ENCODE results near the gene IKZF3. TPM values are rescaled to one million over a fixed set of nuclear protein-coding genes. Genes with fewer than 3 reads are reported as not detected.

Gene IKZF3
- total RNA-seq, 1 donor from 2014 or later = 8.2 TPM

GRCh38 chr17:39838057-39838456, 26.1 kb downstream of the IKZF3 start:
- no peak for ATAC-seq
- intact Hi-C loops (cut with DNase I) = no loop called here

DNA sequence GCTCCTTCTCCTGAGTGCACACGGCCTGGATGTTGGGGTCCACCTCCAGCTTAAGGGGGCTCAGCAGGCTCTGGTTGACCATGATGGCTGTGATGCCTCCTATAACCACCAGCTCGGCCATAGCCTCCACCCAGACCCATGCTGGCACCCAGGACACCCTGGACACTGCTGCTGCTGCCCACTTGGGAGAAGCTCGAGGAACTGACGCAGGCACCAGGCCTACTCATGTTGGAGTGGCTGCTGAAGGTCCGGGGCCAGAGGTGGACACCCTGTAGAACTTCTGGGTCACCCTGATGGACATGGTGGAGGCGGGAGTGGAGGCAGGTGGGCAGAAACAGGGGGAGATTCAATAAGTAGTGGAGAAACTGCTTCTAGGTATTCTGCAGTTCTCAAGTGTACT, 28.0 kb downstream of the IKZF3 start:
- no peaks in the 10 kb centered on the region for H3K4me1 ChIP-seq
- no peak overlapping the region for H3K27ac ChIP-seq
- intact Hi-C loops (cut with DNase I) = no loop called here
- no peaks in the 10 kb centered on the region for H3K27me3 ChIP-seq
- H3K36me3 ChIP-seq = no peaks in the 10 kb centered on the region
- DNase-seq (no peak), ATAC-seq (no peak)
- H3K4me3 ChIP-seq = no peak overlapping the region
- TF ChIP-seq CTCF (IDR thresholded peaks at IDR 0.05) = no peak
- no peaks in the 10 kb centered on the region for H3K9me3 ChIP-seq

More at GRCh38 chr17:39838057-39838456, 26.1 kb downstream of the IKZF3 start:
- Histone ChIP-seq H3K36me3 (no peaks in the 10 kb centered on the region), H3K27me3 (no peaks in the 10 kb centered on the region), H3K4me3 (no peak overlapping the region), H3K9me3 (no peaks in the 10 kb centered on the region), H3K27ac (no peak overlapping the region), H3K4me1 (no peaks in the 10 kb centered on the region)
- no peak for DNase-seq
- no peak for TF ChIP-seq CTCF (IDR thresholded peaks at IDR 0.05)

DNA sequence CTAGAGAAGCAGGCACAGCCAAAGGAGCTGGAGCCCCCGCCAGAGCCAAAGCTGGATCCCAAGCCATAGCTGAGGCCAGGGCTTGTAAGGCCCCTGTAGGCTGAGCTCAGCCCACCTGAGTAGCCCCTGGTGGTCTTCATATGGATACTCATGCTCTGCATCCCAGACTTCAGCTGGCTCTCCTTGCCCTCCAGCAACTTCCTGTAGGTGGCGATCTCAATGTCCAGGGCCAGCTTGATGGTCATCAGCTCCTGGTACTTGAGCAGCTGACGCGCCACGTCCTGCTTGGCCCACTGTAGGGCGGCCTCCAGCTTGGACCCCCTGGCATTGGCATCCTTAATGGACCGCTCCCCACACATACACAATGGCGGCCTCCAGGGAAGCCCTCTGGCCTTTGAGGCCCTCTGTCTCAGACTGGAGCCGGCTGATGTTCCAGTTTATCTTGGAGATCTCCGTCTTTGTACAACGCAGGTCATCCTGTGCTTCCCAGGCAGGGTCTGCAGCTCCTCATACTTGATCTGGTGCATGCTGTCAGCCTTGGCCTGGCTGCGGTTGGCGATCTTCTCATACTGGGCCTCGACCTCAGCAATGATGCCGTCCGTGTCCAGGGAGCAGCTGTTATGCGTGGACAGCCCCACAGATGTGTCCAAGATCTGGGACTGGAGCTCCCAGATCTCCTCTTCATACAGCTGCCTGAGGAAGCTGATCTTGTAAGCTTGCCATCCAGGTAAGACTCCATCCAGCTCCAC, 28.9 kb downstream of the IKZF3 start:
- DNase-seq = no peak

DNA sequence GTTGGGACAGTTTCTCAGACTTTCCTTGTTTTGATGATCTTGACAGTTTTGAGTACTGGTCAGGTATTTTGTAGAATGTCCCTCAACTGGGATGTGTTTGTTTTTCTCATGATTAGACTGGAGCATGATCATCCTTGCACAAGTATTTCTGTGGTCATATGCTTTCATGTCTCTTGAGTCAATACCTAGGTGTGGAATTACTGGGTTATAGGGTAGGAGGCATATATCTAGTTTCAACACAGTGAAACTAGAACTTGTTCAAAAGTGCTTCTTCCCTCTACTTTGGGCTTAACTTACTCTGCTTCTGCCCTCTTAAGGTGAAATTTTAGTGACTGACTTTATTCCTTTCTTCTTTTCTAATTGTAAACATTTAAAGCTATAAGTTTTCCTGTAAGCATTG, 30.1 kb downstream of the IKZF3 start:
- H3K27ac ChIP-seq = no peak overlapping the region
- intact Hi-C loops (cut with DNase I) = no loop called here
- no peaks in the 10 kb centered on the region for H3K4me1 ChIP-seq
- no peaks in the 10 kb centered on the region for H3K36me3 ChIP-seq
- no peak overlapping the region for H3K4me3 ChIP-seq
- no peaks in the 10 kb centered on the region for H3K27me3 ChIP-seq
- ATAC-seq = no peak
- no peak for TF ChIP-seq CTCF (IDR thresholded peaks at IDR 0.05)
- no peak for DNase-seq
- no peaks in the 10 kb centered on the region for H3K9me3 ChIP-seq

More for the DNA sequence above, 28.9 kb downstream of the IKZF3 start:
- intact Hi-C loops (cut with DNase I) = no loop called here
- TF ChIP-seq CTCF (IDR thresholded peaks at IDR 0.05) = no peak
- Histone ChIP-seq H3K27ac (no peak overlapping the region), H3K27me3 (no peaks in the 10 kb centered on the region), H3K9me3 (no peaks in the 10 kb centered on the region), H3K4me3 (no peak overlapping the region), H3K4me1 (no peaks in the 10 kb centered on the region), H3K36me3 (no peaks in the 10 kb centered on the region)
- peak; percentile 26 for ATAC-seq

GRCh38 chr17:39831588-39831987, 32.5 kb downstream of the IKZF3 start:
- H3K4me1 ChIP-seq = no peaks in the 10 kb centered on the region
- H3K9me3 ChIP-seq = no peaks in the 10 kb centered on the region
- intact Hi-C loops (cut with DNase I) = no loop called here
- H3K27ac ChIP-seq = no peak overlapping the region
- H3K4me3 ChIP-seq = no peak overlapping the region
- H3K36me3 ChIP-seq = no peaks in the 10 kb centered on the region
- DNase-seq (no peak), ATAC-seq (no peak)
- TF ChIP-seq CTCF (IDR thresholded peaks at IDR 0.05) = no peak
- no peaks in the 10 kb centered on the region for H3K27me3 ChIP-seq

All from upper lobe of right lung (tissue), 1 donor.